ENCODE results near the gene NKG7.
A peak's percentile ranks its signal among the peaks of the same experiment; 100 is the strongest.

Gene NKG7

GRCh38 chr19:51389143-51389542 is 16.7 kb upstream of the NKG7 start:
- DNase-seq: no peak

GRCh38 chr19:51387924-51388389 is 15.5 kb upstream of the NKG7 start, which contains the start of gene LIM2:
TSS of gene LIM2 (minus strand) at chr19:51387974. CDS start at chr19:51387443, 531 bp downstream.
- no peak for DNase-seq

GRCh38 chr19:51386882-51387520 is 14.5 kb upstream of the NKG7 start:
- DNase-seq: no peak

- no peak for DNase-seq
Observed at GRCh38 chr19:51382004-51382403, 9.6 kb upstream of the NKG7 start.

DNA sequence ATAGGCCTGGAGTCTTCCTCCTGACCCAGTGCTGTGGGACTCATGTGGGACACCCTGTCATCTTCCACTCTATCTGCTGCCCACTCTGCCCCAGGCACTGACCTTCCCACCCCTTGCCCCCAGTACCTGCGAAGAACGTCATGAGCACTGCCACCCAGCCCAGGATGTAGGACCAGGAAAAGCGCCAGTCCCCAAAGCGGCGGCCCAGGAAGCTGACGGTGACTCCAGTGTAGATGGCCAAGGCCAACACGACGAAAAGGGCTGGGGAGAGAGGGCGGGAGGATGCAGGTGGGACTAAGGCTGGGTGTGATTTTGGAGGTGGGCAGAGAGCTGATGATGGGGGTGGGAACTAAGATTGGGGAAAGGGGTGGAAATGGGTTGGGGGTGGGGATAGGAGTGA is 7.9 kb upstream of the NKG7 start:
- DNase-seq: no peak

GRCh38 chr19:51377422-51377821 is 5.0 kb upstream of the NKG7 start:
- no peak for DNase-seq

DNA sequence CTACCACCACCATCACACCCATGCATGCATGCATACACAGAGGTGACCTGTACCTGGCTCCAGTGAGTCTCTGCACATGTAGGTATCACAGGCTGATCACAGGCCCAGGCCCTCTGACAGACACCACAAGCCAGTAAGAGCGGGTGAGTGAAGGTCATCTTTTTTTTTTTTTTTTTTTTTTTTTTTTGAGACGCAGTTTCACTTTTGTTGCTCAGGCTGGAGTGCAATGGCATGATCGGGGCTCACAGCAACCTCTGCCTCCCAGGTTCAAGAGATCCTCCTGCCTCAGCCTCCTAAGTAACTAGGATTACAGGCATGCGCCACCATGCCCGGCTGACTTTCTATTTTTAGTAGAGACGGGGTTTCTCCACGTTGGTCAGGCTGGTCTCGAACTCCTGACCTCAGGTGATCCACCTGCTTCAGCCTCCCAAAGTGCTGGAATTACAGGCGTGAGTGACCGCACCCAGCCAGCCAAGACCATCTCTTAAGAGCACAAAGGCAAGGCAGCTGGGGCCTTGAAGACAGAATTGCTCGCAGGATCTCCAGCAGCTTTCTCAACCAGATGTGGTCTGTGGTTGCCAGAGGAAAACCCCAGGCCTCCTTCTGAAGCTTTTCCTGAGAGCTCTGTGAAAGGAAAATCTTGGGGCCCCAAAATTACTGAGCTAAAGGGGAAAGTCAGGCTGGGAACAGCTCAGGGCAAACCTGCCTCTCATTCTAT is 3.2 kb upstream of the NKG7 start:
- DNase-seq: no peak

DNA sequence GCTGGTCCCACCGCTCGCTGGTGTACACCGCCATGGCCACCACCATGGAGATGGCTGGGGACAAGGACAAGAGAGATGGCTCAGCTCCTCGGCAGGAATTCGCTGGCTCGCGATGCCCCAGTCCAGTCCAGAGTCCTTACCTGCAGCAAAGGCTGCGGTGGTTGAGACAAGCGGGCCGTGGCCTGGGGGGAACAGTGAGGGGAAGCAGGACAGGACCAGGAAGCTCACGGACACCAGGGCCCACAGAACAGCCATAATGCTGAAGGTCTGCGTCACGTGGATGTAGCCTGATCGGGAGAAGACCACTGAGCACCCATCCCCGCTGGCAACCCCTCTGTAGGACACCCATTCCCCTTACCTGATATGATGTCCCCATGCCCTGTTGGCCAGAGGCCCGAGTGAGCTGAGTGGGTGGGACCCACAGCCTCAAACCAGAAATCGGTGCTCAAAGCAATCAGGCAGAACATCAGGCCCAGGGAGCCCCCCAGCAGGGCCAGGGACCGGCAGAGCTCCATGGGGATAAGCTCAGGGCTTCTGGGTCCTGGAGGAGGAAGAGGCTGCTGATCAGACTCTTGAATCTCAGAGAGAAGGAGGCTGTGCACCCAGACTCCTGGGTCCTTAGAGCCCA is 319 bp downstream of the NKG7 start:
- no peak for DNase-seq

GRCh38 chr19:51371186-51371690 is 1.2 kb downstream of the NKG7 start:
- no peak for DNase-seq

GRCh38 chr19:51370230-51370629 is 2.2 kb downstream of the NKG7 start:
- no peak for DNase-seq

GRCh38 chr19:51368366-51369282 is 3.8 kb downstream of the NKG7 start, which contains the start of gene CLDND2:
TSS of gene CLDND2 (minus strand) at chr19:51369003. CDS start at chr19:51368577, 426 bp downstream.
- DNase-seq: no peak

DNA sequence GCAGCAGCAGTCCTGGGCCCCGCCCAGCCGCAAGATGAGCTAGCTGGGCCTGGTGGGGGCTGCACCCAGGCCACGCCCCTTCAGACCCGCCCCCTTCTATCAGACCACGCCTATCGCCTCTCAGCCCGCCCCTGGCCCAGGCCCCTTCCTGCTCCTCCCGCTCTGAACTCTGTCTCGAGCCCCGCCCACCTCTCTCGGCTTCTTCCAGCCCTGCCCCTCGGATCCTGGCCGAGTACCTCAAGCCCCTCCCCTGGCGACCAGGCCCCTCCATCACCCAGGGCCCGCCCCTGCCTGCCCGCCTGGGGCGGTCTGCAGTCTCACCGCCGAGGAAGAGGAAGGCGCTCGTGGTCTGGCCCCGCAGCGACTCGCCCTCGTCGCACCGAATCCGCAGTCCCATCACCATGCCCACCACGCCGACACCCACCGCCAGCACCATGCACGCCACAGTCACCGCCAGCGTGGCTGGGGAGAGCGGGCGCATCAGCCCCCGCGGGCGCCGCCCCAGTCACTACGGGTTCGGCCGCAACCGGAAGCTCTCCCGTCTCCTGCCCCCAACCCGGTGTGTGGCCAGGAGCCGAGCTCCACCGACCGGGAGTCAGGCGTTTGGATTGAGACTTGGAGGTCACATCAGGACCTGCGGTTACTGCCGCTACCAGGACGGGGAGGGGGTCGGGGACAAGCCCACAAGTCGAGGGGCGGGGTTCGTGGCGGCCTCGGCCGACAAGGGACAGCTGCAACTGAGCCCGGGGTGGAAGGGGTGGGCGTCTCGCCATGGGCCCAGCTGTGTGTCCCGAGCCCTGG is 4.7 kb downstream of the NKG7 start:
- peak; percentile 98 for DNase-seq

DNA sequence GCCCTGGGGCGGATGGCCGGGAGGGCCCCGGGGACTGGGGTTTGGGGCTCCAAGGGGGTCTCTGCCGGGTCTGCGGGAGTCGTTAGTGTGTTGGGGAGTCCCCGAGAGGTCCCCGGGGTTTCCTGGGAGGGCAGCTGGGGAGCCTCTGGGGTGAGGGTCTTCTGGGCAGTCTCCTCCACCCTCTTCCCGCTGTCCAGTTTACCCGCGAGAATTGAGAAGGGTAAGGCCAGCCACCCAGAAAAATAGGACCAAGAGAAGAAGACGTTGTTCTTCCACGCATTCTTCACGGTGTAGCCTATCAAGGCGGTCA is 5.2 kb downstream of the NKG7 start:
- peak; percentile 73 for DNase-seq

DNA sequence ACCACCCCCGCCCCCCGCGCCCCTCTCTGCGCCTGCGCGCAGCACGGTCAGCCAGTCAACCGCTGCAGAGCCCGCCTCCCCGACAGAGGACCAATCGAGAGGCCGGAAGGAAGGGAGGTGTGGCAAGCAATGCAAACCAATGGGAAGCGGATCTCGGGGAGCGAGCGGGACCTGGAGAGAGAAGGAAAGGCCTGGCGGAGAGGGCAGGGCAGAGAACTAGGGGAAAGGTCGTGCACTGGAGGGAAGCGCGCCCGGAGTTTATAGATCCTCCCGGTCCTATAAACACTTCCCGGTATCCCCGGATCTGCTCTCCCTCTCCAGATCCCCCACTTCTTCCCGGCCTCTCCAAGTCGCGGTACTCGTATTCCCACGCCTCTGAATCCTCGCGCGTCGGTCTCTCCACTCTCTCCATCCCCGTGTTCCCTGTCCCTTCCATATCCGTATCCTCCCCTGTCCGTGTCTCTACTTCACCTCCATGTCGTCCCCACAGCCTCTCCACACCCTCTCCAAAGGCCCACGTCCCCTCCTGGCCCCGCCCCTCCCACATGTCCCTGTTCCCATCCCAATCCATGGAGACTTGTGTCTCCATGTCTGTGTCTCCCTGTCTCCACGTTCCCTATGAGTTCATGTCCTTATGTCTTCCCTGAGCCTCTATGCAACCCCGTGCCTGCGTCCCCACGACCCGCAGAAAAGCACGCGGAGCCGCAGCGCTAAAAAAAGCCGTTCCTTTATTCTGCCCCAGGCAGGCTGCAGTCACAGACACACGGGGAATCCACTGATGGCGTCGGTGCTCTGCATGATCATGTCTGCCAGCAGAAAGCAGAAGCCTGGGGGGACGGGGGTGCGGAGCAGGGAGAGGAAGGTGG is 5.8 kb downstream of the NKG7 start:
- DNase-seq: peak; percentile 97

DNA sequence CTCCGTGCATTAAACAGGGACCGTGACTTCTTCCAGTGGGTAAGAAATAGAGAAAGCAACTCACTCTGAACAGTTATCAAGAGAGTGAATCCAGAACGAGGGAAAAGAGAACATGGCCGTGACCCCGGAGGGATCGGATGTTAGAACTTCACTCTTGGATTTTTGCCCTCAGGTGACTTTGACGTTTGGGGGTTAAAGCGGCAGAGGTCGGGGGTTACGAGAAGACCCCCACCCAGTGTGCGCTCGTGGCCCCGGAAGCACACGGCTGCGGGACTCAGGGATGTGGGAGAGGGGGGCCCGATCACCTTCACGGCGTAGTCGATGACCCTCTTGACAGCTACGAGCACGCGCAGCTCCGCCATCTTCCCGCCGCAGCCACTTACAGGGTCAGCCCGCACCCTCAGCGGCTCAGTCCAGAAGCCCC is 6.5 kb downstream of the NKG7 start, which contains the start of gene ETFB:
ETFB (minus strand) TSS at position 424 of the 424 bp plus-strand sequence; CDS start at position 362, 62 bp downstream.
- DNase-seq: no peak

DNA sequence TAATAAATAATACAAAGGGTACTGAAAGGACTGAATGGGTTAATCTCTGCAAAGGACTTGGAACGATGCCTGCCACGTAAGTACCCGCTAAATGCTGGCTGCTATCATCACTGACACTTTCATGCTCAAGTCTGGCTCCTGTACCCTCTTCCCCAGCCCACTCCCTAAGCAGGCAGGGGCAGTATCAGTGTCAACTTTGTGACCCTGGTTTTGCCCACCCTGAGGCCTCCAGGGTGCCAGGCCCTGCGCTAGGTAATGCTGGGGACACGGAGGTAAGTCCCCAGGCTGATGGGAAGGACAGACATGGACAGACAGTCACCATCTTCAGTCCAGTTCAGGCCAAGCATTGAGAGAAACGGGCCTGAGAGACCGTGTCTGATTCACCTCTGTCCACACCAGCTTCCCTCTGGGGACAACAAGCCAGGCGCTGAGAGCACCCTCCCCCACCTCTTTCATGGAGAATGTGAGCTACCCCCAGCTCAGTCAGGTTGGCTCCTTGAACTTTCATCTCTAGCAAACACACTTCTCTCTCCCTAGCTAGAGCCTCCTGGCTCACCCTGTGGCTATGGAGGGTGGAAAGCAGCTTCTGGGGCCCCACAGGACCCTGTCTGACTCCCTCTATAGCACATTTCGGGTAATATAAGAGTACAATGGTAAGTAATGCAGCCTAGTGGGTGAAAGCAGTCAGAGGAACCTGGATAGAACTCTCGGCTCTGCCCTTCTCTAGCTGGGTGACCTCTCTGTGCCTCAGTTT is 7.1 kb downstream of the NKG7 start:
- DNase-seq: no peak

DNA sequence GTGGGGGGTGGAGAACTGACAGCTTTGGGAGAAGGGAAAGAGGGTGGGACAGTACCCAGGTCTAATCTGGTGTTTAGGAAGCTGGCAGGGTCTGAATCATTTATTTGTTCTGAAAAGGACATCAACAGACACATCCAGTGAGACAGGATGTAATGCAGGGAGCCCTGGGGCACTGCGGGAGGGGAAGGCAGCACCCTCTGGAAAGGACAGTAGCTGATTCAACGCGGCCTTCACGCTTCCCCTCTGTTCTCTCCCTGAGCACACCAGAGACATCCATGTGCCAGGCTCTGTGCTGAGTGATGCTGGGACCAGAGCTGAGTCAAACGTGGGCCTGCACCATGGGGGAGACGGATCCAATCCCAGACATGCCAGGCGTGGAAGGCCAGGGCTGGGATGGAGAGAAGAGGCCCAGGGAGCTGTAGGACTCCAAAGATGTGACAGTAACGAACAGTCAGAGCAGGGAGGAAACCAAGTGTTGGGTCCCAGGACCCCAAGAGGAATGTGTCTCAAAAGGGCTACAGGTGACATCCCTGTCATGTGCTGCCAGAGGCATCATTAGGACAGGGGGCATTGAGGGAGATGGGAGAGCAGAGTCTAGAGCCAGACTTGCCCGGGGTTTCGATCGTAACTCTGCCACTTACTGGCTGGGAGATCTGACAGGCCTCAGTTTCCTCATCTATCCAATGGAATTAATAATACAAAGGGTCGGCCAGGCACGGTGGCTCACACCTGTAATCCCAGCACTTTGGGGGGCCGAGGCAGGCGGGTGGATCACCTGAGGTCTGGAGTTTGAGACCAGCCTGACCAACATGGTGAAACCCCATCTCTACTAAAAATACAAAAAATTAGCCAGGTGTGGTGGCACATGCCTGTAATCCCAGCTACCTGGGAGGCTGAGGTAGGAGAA is 8.0 kb downstream of the NKG7 start:
- no peak for DNase-seq

GRCh38 chr19:51361239-51361638 is 11.2 kb downstream of the NKG7 start:
- no peak for DNase-seq

GRCh38 chr19:51359294-51359693 is 13.2 kb downstream of the NKG7 start:
- DNase-seq: no peak
